Neural progenitor cell (in vitro differentiated cells): ENCODE results near the gene CD44.

Experiments used
- CTCF ChIP-seq: fragments of 200-600 bp; sonication (generic); IDR thresholded peaks from 2 replicates; pipeline ENCODE4 v1.5.1; 2017; ENCODE audit warnings: antibody characterized with exemption, mild to moderate bottlenecking
- EZH2 ChIP-seq: fragments of 200-600 bp; sonication (generic); IDR thresholded peaks from 2 replicates; pipeline ENCODE4 v1.6.1; 2017; ENCODE audit warnings: antibody characterized with exemption, mild to moderate bottlenecking, moderate library complexity
- EZH2phosphoT487 ChIP-seq: fragments of 200-600 bp; sonication (generic); IDR thresholded peaks from 2 replicates; pipeline ENCODE4 v1.6.1; 2017; ENCODE audit warnings: antibody characterized with exemption

- TF ChIP-seq CTCF (no peak), EZH2 (no peak), EZH2phosphoT487 (no peak)
Observed at GRCh38 chr11:35256296-35256695, 117.3 kb downstream of the CD44 start.
